GM21723 (cell line): ENCODE data around the gene RAB6B.

Experiments used
- ATAC-seq: cut with Tn5 transposase; IDR thresholded peaks from one replicate; pipeline ENCODE4 v1.9.1; 2021; ENCODE audit warnings: mild to moderate bottlenecking, moderate library complexity; ENCODE audit not compliant: unreplicated experiment

Gene RAB6B

GRCh38 chr3:133775835-133776234, 119.8 kb downstream of the RAB6B start:
- no peak for ATAC-seq

GRCh38 chr3:133775309-133775708, 120.4 kb downstream of the RAB6B start:
- no peak for ATAC-seq
